Upper lobe of left lung (tissue), 4 donors: ENCODE results near the gene SUCO.

Source experiments
- POLR2A ChIP-seq, 4 donors: fragments of 450-650 bp; IDR thresholded peaks; one replicate each; pipeline ENCODE4 v1.5.1; 2016 to 2017; ENCODE audit warnings: antibody characterized with exemption in 4 of 4, mild to moderate bottlenecking in 2 of 4
- POLR2AphosphoS5 ChIP-seq, 2 donors: sonication (generic); formaldehyde crosslinking; IDR thresholded peaks; one replicate each; pipeline ENCODE4 v1.5.1; 2017; ENCODE audit warnings: antibody characterized with exemption in 2 of 2
- TF ChIP-seq, protein P1 (sequence below), 6 experiments: fragments of 450-650 bp in 4 of 6; fragments of 200-600 bp in 2 of 6; sonication (generic) in 2 of 6; IDR thresholded peaks; one replicate each; pipeline ENCODE4 v1.5.1; 2016 to 2019; ENCODE audit warnings: antibody characterized with exemption in 6 of 6

- TF ChIP-seq, protein P1, sequence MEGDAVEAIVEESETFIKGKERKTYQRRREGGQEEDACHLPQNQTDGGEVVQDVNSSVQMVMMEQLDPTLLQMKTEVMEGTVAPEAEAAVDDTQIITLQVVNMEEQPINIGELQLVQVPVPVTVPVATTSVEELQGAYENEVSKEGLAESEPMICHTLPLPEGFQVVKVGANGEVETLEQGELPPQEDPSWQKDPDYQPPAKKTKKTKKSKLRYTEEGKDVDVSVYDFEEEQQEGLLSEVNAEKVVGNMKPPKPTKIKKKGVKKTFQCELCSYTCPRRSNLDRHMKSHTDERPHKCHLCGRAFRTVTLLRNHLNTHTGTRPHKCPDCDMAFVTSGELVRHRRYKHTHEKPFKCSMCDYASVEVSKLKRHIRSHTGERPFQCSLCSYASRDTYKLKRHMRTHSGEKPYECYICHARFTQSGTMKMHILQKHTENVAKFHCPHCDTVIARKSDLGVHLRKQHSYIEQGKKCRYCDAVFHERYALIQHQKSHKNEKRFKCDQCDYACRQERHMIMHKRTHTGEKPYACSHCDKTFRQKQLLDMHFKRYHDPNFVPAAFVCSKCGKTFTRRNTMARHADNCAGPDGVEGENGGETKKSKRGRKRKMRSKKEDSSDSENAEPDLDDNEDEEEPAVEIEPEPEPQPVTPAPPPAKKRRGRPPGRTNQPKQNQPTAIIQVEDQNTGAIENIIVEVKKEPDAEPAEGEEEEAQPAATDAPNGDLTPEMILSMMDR (IDR thresholded peaks at IDR 0.05) = no peak
- TF ChIP-seq POLR2AphosphoS5 (IDR thresholded peaks at IDR 0.05) (no peak), POLR2A (IDR thresholded peaks at IDR 0.05) (no peak)
Observed at GRCh38 chr1:172574080-172574479, 41.1 kb downstream of the SUCO start.
